Sigmoid colon (tissue), 7 donors: ENCODE results near the gene FGGY. TPM values are rescaled to one million over a fixed set of nuclear protein-coding genes. Genes with fewer than 3 reads are reported as not detected.

Source experiments
- DNase-seq: peaks from one replicate; pipeline ENCODE4 v3.0.0-alpha.2; 2019
- H3K27ac ChIP-seq, 4 donors: fragments of 200-600 bp; sonication (generic); one replicate each; pipeline ENCODE4 v1.5.1; 2016 to 2019; ENCODE audit warnings: mild to moderate bottlenecking in 1 of 4
- H3K27me3 ChIP-seq, 3 donors: fragments of 200-600 bp; sonication (generic); one replicate each; pipeline ENCODE4 v1.5.1; 2019; ENCODE audit warnings: mild to moderate bottlenecking in 1 of 3
- H3K36me3 ChIP-seq, 4 donors: fragments of 200-600 bp; sonication (generic); one replicate each; pipeline ENCODE4 v1.5.1; 2016 to 2019
- H3K4me1 ChIP-seq, 4 donors: fragments of 200-600 bp; sonication (generic); one replicate each; pipeline ENCODE4 v1.5.1; 2017 to 2019
- H3K4me3 ChIP-seq, 4 donors: fragments of 200-600 bp; sonication (generic); one replicate each; pipeline ENCODE4 v1.5.1; 2017 to 2019; ENCODE audit warnings: mild to moderate bottlenecking in 2 of 4, moderate library complexity in 1 of 4
- H3K9me3 ChIP-seq, 4 donors: fragments of 200-600 bp in 3 of 4; sonication (generic) in 3 of 4; one replicate each; pipeline versions ENCODE4 v1.5.1 to v1.6.1; 2013 to 2019
- CTCF ChIP-seq, 4 experiments: fragments of 450-650 bp in 3 of 4; fragments of 200-600 bp in 1 of 4; IDR thresholded peaks; one replicate each; pipeline ENCODE4 v1.5.1; 2016 to 2019; ENCODE audit warnings: antibody characterized with exemption in 4 of 4, mild to moderate bottlenecking in 3 of 4, moderate library complexity in 2 of 4
- EP300 ChIP-seq, 4 donors: sonication (generic); formaldehyde crosslinking; IDR thresholded peaks; one replicate each; pipeline ENCODE4 v1.6.1; 2017; ENCODE audit warnings: antibody characterized with exemption in 4 of 4
- POLR2A ChIP-seq, 2 donors: fragments of 450-650 bp; IDR thresholded peaks; one replicate each; pipeline ENCODE4 v1.6.1; 2016; ENCODE audit warnings: antibody characterized with exemption in 2 of 2, mild to moderate bottlenecking in 2 of 2, moderate library complexity in 2 of 2
- POLR2AphosphoS5 ChIP-seq, 4 donors: sonication (generic); formaldehyde crosslinking; IDR thresholded peaks; one replicate each; pipeline ENCODE4 v1.6.1; 2017; ENCODE audit warnings: antibody characterized with exemption in 4 of 4
- WGBS, 2 donors: extraction: QIAGEN DNeasy Blood & Tissue Kit; methylation state at CpG; one replicate each; pipeline ENCODE4 v1.1.7; 2013; 5-methylcytosine and 5-hydroxymethylcytosine counted together
- intact Hi-C: fragments of 100-400 bp; cut with DNase I; formaldehyde crosslinking; loops from one replicate; pipeline ENCODE4 v1.15.1; 2023
- polyA plus RNA-seq, 3 donors: library from polyadenylated mRNA; stranded (reverse); fragments of 200-250 nt; gene quantifications; one replicate each; pipeline ENCODE4 v1.2.3, GENCODE V29; 2013
- total RNA-seq, 4 donors: library from RNA; depleted of rRNA; stranded (reverse); fragments of >200 nt; gene quantifications; one replicate each; pipeline ENCODE4 v1.1.0, GENCODE V29; 2016
- donor health status: healthy with polysubstance abuse.
- donor health status: Bipolar disorder and iron deficiency.
- donor health status: healthy.

Gene FGGY
- total and polyA plus RNA-seq, 7 donors = 4.8 to 54.1 (median 20.5) TPM

DNA sequence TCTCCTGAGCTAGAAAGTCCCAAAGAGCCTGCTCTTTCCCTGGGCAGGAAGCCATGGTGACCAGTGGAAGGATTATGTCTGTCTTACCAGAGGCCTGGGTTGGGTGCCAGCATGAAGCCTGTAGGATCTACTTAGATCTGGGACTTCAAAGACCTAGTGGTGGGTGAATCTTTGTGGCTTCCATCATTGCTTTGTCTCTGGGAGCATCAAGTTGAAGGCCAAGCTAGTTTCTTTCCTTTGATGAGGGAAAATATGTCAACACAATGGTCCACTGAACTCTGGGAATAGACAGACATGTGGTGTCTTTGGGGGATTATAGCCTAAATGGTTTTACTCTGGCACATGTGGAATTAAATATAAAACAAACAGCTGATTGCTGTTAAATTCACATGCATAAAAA lies 417.3 kb downstream of the FGGY start:
- no peak for TF ChIP-seq POLR2A (IDR thresholded peaks at IDR 0.05)
- TF ChIP-seq EP300 (IDR thresholded peaks at IDR 0.05) = no peak
- no peak for TF ChIP-seq CTCF (IDR thresholded peaks at IDR 0.05)
- TF ChIP-seq POLR2AphosphoS5 (IDR thresholded peaks at IDR 0.05) = no peak
- no peak for DNase-seq
- H3K36me3 ChIP-seq = no peaks in the 10 kb centered on the region
- H3K27ac ChIP-seq = no peak overlapping the region
- no peaks in the 10 kb centered on the region for H3K9me3 ChIP-seq
- no peak overlapping the region for H3K4me3 ChIP-seq
- H3K27me3 ChIP-seq = no peaks in the 10 kb centered on the region
- intact Hi-C loops = no loop called here
- no peaks in the 10 kb centered on the region for H3K4me1 ChIP-seq

DNA sequence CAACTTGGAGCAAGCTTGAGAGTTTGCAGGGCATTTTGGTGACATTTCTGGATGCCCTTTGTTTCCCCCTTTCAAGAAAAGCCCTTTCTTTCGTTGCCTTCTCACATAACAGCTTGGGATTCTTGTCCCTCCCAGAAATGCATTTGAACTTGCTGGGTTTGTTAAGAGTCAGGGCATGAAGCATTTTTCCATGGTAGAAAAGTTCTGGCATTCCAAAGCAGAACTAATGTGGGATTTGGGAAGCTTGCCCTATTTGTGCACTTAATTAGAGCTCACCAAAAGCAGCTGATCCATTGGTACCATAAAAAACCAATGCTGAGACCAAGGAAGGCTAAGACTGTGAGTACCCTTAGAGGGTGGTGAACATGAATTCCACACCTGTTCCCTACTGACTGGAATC lies 418.1 kb downstream of the FGGY start:
- Histone ChIP-seq H3K36me3 (no peaks in the 10 kb centered on the region), H3K4me3 (no peak overlapping the region), H3K9me3 (no peaks in the 10 kb centered on the region), H3K27me3 (no peaks in the 10 kb centered on the region), H3K4me1 (no peaks in the 10 kb centered on the region), H3K27ac (peak overlapping the region in 2 of 4 donors; percentile 14 to 30)
- intact Hi-C loops = no loop called here
- TF ChIP-seq POLR2AphosphoS5 (IDR thresholded peaks at IDR 0.05) (no peak), EP300 (IDR thresholded peaks at IDR 0.05) (no peak)
- 85 to 88% methylated on average over 1 of the region's 1 CpG for WGBS, 2 donors
- DNase-seq = no peak

- 85 to 88% methylated on average over 3 of the region's 3 CpGs for WGBS, 2 donors
- Histone ChIP-seq H3K36me3 (no peaks in the 10 kb centered on the region), H3K4me3 (no peak overlapping the region), H3K27ac (no peak overlapping the region), H3K9me3 (no peaks in the 10 kb centered on the region), H3K4me1 (no peaks in the 10 kb centered on the region), H3K27me3 (no peaks in the 10 kb centered on the region)
- TF ChIP-seq POLR2AphosphoS5 (IDR thresholded peaks at IDR 0.05) (no peak), CTCF (IDR thresholded peaks at IDR 0.05) (no peak), EP300 (IDR thresholded peaks at IDR 0.05) (no peak), POLR2A (IDR thresholded peaks at IDR 0.05) (no peak)
- DNase-seq = no peak
- intact Hi-C loops = no loop called here
Measured at GRCh38 chr1:59716832-59717231, 419.9 kb downstream of the FGGY start.

GRCh38 chr1:59718064-59718988 lies 421.4 kb downstream of the FGGY start:
- Histone ChIP-seq H3K27me3 (no peaks in the 10 kb centered on the region), H3K4me3 (no peak overlapping the region), H3K36me3 (no peaks in the 10 kb centered on the region), H3K4me1 (no peaks in the 10 kb centered on the region), H3K9me3 (no peaks in the 10 kb centered on the region), H3K27ac (no peak overlapping the region)
- TF ChIP-seq CTCF (IDR thresholded peaks at IDR 0.05) (peak in 2 of 4 experiments; percentile 17 to 34), POLR2AphosphoS5 (IDR thresholded peaks at IDR 0.05) (no peak)
- intact Hi-C loops = no loop called here
- WGBS, 2 donors = 80 to 93% methylated on average over 7 of the region's 7 CpGs
- DNase-seq = no peak

- Histone ChIP-seq H3K4me1 (no peaks in the 10 kb centered on the region), H3K4me3 (no peak overlapping the region), H3K9me3 (no peaks in the 10 kb centered on the region), H3K27ac (no peak overlapping the region), H3K36me3 (no peaks in the 10 kb centered on the region), H3K27me3 (no peaks in the 10 kb centered on the region)
- intact Hi-C loops = no loop called here
- no peak for DNase-seq
- TF ChIP-seq CTCF (IDR thresholded peaks at IDR 0.05) = no peak
- no peak for TF ChIP-seq EP300 (IDR thresholded peaks at IDR 0.05)
- no peak for TF ChIP-seq POLR2AphosphoS5 (IDR thresholded peaks at IDR 0.05)
- no peak for TF ChIP-seq POLR2A (IDR thresholded peaks at IDR 0.05)
Measured at GRCh38 chr1:59718989-59719360, 422.1 kb downstream of the FGGY start.
